HepG2 (cell line): Measurements from ENCODE around the gene CXCR5. TPM values are rescaled to one million over a fixed set of nuclear protein-coding genes. Genes with fewer than 3 reads are reported as not detected.

Source experiments
- KDM5A ChIP-seq: fragments of 200-600 bp; sonication (generic); IDR thresholded peaks from 2 replicates; pipeline ENCODE4 v1.7.0; 2018; ENCODE audit warnings: antibody characterized with exemption, mild to moderate bottlenecking, low read length, borderline replicate concordance
- KLF11 ChIP-seq: IDR thresholded peaks from 2 replicates; pipeline ENCODE4 v1.6.1; 2016; ENCODE audit warnings: missing compliant biosample characterization
- SKIL ChIP-seq: sonication (generic); formaldehyde crosslinking; IDR thresholded peaks from 2 replicates; pipeline ENCODE4 v1.8.0; 2022; ENCODE audit warnings: missing genetic modification reagents, mild to moderate bottlenecking, moderate library complexity, borderline replicate concordance
- TFAP4 ChIP-seq: sonication (generic); IDR thresholded peaks from 2 replicates; pipeline ENCODE4 v1.6.1; 2016; ENCODE audit warnings: low read depth, borderline replicate concordance
- YEATS2 ChIP-seq: sonication (generic); formaldehyde crosslinking; IDR thresholded peaks from 2 replicates; pipeline ENCODE4 v1.4.0; 2020; ENCODE audit warnings: missing genetic modification reagents, borderline replicate concordance
- ZBTB37 ChIP-seq: sonication (generic); formaldehyde crosslinking; IDR thresholded peaks from 2 replicates; pipeline ENCODE4 v1.4.0; 2020; ENCODE audit warnings: mild to moderate bottlenecking, missing genetic modification reagents
- ZBTB49 ChIP-seq: sonication (generic); formaldehyde crosslinking; IDR thresholded peaks from 2 replicates; pipeline ENCODE4 v1.4.0; 2020; ENCODE audit warnings: missing genetic modification reagents, borderline replicate concordance
- ZNF12 ChIP-seq: sonication (generic); formaldehyde crosslinking; IDR thresholded peaks from 2 replicates; pipeline ENCODE4 v1.5.0; 2020; ENCODE audit warnings: missing genetic modification reagents
- ZNF597 ChIP-seq: sonication (generic); formaldehyde crosslinking; IDR thresholded peaks from 2 replicates; pipeline ENCODE4 v1.5.0; 2020; ENCODE audit warnings: missing genetic modification reagents
- ZNF615 ChIP-seq: sonication (generic); formaldehyde crosslinking; IDR thresholded peaks from 2 replicates; pipeline ENCODE4 v1.5.0; 2020; ENCODE audit warnings: mild to moderate bottlenecking, missing genetic modification reagents, borderline replicate concordance
- ZNF800 ChIP-seq: sonication (generic); formaldehyde crosslinking; IDR thresholded peaks from 2 replicates; pipeline ENCODE4 v1.4.0; 2020; ENCODE audit warnings: missing genetic modification reagents
- ZZZ3 ChIP-seq: sonication (generic); formaldehyde crosslinking; IDR thresholded peaks from 2 replicates; pipeline ENCODE4 v1.4.0; 2020; ENCODE audit warnings: missing genetic modification reagents, mild to moderate bottlenecking, borderline replicate concordance
- polyA plus RNA-seq, 8 experiments: library from polyadenylated mRNA; depleted of rRNA in 3 of 8; stranded (reverse) in 7 of 8; unstranded in 1 of 8; fragments of >200 nt; fragmentation: Illumina TruSeq in 4 of 8; extraction: Trizol in 4 of 8; gene quantifications; 2 replicates each; pipeline versions ENCODE4 v1.2.1 to v1.2.3, GENCODE V29; 2011 to 2016; ENCODE audit warnings: low read depth in 4 of 8, missing spikeins in 1 of 8, mixed read lengths in 1 of 8; ENCODE audit not compliant: insufficient read depth in 1 of 8
- total RNA-seq, 5 experiments: library from RNA; depleted of rRNA; stranded (reverse); fragments of >200 nt; fragmentation: Illumina TruSeq; extraction: Trizol; gene quantifications; 2 replicates each; pipeline ENCODE4 v1.2.3, GENCODE V29; 2016; ENCODE audit warnings: low read depth in 1 of 5

Gene CXCR5
- total and polyA plus RNA-seq, 2 of the 13 experiments (the other 11 are each of a cell fraction or from before 2014, with no cell fraction given) = not detected

GRCh38 chr11:118911880-118912741, 28.4 kb downstream of the CXCR5 start (continued):
- TF ChIP-seq TFAP4 (peak; percentile 74; the same call in 1 of the 2 replicates), YEATS2 (CRISPR knock-in tag) (no peak), ZBTB49 (no peak), KLF11 (CRISPR knock-in tag) (no peak), KDM5A (no peak), ZZZ3 (CRISPR knock-in tag) (no peak), ZBTB37 (CRISPR knock-in tag) (no peak), ZNF615 (CRISPR knock-in tag) (no peak), SKIL (CRISPR knock-in tag) (peak; percentile 49; the same call in 1 of the 2 replicates), ZNF12 (CRISPR knock-in tag) (no peak), ZNF597 (CRISPR knock-in tag) (no peak), ZNF800 (CRISPR knock-in tag) (no peak)
